NCI-H187 treated with DMSO at 0.1 percent for 48 hours (cell line): ENCODE data around the gene DENND11.
"Not testable (repeated sequence)": the region's sequence is repeated elsewhere in the genome, so short reads cannot be mapped to it uniquely, and the experiment has no call there.

Experiments
- DNase-seq: peaks from one replicate; lab custom pipeline; 2025; lab: John Stamatoyannopoulos, UW

DENND11 gene

DNA sequence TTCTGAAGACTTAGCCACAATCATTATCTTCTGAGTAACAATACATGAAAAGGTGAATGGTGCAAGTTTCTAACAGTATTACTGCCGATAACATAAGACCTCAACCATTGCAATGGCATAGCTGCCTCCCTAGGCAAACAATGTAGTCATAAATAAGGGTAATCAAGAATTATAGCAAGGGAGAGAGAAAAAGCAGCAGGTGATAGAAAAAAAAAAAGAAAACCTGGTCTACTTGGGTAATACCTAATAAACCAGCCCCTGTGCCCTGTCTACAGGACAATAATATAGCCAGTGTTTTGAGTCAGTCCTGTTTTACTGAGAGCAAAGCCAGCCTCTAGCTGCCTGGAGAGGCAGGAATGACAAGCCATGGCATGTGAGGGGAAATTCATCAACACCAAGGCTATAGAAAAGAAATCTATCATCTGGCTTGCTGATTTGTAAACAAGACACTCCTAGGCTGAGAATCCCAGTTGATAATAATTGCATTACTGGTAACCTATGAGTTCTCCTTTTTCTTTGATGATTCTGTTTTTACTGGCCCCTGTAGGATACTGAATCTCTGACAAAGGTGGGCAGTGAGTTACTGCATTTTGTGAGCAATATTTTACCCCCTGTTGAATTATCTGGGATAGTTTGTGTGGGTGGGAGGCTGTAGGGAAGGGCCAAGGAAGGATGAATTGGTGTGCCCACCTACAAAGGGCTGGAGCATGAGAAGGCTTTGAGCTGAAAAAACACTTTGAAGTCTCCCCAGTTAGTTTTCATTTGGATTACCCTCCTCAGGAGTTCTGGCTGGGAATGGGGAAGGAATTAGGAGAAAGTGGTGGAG lies 4.5 kb upstream of the DENND11 start:
- DNase-seq, result no peak

DNA sequence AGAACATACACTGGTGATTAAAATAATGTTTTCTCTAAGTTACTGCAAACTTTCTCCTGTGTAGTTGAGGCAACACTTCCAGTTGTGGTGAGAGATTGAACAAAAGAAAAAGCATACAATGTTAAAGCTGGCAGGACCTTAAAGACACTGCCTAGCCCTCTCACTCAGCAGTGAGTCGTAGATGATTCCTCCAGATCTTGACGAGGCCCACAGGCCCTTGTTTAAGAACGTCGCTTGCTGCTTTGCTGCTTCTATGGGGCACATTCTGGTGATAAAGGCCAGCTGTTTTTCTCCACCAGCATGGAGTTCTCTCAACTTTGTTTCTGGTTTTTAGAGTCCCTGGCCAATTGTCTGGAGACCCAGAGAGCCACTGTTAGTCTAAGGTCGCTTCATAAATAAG lies 2.8 kb upstream of the DENND11 start:
- DNase-seq, result no peak

DNA sequence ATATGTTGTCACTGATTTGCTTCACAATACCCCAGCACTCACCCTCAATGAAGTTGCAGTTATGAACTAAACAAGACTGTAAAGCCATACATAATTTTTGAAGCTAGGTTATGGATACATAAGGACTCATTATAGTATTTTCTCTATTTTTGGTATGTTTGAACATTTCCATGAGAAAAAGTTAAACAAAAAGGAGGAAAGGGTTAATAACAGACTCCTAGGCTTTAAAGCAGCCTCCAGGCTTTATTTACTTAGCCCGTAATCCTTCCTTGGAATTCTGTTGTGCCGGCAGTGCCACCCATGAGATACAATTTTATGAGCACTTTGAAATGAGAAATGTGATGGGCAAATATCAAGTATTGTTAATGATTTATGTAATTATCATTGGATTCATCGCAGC lies 2.1 kb upstream of the DENND11 start:
- no peak for DNase-seq

DNA sequence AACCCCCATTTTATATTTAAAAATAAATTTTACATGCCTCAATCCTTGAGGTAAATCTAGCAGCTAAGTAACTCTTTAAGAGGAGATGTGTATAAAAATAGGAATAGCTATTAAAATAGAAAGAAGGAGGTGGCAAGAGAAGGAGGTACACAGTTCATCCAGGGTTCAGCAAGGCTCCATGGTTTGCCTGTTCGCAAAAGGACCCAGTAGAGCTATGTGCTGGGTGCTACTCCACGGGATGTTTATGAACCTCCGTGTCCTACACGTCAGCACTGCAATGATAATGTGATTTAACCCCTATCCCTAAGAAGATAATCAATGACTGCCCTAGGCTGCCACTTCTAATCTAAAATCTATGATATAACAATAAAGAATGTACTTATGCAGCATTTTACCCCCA lies 926 bp upstream of the DENND11 start:
- no peak for DNase-seq

DNA sequence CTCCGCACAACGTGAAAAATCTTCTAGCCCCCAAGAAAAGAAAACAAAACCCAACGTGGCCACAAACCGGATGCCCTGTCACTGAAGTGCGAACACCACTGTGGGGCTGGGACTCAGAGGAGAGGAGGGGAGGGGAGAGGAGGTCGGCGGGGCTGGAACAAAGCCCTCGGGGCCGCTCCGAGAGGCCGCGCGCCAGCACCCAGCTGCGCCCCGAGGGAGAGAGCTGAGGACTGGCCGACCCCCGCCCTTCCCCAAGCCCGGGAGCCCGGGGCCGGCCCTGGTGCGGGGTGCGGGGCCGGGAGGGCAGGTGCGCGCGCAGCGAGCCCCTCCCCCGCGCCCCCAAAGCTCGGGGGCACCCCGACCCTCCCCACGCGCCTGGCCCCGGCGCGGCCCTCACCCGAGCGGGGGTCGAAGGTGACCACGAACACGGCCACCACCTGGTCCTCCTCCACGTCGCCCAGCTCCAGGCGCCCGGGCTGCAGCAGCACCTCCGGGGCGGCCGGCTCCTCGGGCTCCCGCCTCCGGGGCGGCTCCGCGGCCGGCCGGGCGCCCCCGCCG lies 398 bp downstream of the DENND11 start:
- DNase-seq, result no peak

DNA sequence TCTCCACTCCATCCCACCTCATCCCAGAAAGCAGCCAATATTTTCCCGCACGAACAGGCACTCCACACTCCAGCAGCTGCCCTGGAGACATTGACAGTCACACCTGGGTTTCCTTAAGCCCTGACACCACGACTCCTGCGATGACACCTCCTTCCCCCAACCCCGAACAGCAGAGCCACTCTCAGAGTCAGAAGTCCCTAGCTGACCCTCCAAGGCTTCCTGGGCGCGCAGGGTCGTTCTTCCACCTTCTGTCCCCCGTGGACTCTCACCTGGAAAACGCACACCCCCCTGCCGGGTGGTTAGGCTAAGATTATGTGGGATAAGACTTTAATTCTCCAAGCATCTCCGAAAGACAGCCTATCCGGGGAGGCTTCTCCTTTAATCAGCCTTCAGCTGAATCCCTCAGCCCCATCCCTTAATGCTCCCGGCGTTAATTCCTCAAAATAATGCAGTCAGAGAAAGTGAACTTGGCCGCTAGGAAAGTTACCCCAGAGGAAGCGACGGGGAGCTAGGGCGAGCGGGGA lies 1.1 kb downstream of the DENND11 start:
- no peak for DNase-seq

DNA sequence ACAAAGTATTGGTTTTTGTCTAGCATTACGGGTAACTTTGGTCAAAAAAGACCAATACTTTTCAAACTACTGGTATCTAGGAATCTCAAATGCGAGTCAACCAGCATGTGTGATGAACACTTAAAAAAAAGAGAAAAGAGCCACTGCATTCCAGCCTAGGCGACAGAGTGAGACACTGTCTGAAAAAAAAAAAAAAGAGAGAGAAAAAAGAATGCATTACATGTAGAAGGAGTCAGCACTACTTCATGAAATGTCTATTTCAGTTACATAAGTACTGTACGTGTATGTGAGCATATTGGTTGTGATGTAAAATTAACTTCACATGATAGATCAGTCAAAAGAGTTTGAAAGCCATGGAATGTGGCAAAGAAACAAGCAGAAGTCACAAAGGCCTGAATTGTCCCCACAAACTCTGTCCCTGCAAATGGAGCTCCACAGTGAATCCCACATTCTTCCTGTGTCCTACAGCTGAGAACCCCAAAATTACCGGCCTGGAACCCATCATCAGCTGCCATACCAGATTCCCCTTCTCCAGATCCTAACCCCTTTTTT lies 1.6 kb downstream of the DENND11 start:
- DNase-seq, result no peak

DNA sequence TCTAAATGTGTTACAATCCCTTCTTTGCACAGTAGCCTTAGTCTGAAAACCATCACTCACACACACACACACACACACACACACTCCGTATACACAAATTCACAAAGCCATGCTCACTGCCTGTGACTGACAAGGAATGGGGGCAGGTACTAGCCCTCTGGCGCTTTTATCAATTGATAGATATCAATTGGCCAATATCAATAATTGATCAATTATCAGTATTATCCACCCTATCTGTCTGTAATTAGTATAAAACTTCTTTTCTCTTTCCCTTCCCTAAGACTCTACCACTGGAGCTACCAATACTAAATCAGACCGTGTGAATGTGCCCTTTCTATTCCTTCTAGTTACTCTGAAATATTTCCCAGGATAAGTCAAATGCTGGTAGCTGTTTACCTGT lies 2.1 kb downstream of the DENND11 start:
- no peak for DNase-seq

DNA sequence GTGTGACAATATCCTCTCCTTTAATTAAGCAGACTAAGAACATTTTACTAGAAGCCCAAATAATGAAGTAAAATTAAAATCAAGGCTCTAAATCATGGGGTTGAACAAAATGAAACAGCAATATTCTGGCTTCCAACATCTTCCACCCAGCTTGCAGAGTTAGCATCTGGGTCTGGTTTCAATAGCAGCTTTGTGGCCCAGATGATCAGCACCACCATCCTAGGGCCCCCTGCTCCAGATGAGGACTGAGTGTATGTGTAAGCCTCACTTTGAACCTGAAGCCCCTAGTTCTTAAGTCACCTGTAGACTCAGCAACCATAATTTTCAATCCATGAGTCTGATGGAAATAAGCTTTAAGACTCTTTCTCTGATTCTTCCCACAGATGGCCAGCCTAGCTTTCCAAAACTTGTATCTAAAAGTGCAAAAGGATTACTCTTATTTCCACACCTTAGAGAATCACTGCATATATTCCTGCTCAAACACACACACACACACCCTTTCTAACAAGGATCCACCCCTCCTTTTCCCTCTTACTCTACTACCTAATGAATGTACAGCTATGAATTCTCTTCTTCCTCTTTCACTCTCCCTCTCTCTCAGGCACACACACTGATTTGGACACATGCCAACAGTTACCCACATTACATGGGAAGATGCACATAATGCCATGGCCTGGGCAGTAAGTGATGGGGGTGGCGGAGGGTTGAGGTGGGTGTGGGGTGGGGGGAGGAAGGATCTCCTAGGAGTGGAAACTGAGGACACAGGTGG lies 3.5 kb downstream of the DENND11 start:
- DNase-seq, result no peak

DNA sequence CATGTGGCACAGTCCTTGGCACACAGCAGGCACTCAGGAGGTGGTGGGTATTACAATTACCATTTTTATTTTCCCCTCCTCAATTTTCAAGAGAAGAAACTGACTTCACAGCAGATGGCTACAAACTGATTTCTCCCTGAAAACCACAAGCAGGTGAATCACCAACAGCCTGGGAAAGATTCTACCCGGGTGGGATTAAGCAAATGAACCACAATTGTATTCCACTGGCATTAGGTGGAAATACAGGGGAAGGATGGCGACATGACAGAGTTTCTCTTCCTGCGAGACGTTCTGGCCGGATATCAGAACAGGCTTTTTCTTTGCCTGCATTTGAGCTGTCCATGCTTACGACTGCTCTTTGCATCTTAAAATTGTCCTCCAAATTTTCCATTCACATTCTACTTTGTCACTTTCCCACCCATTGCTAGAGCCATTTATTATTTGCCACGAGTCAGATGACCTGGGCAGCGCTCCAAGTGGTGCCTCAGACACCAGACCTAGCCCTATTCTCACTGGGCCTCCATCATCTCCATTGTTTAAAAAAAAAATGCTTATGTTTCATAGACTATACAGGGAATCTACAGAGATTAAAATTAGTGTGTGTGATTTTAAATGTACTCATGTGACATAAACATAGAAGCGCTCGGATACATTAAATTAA lies 4.6 kb downstream of the DENND11 start:
- DNase-seq, result no peak

DNA sequence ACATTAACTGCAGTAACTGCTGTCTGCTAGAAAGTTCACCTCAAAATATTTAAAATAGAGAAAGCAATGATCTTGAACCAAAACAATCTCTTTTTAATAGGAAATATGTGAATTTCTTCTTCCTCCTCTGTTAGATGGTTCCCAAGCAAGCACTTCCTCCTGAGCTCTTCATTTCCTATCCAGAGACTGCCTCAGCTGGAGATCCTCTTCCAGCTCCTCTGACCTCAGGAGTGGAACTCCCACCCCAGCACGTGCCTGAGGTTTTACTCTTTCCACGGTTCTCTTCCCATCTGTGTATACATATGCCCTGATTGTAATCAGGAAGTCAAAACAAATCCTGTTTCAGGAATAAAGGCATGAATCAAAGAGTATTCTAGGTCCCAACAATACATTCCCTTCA lies 5.6 kb downstream of the DENND11 start:
- no peak for DNase-seq

DNA sequence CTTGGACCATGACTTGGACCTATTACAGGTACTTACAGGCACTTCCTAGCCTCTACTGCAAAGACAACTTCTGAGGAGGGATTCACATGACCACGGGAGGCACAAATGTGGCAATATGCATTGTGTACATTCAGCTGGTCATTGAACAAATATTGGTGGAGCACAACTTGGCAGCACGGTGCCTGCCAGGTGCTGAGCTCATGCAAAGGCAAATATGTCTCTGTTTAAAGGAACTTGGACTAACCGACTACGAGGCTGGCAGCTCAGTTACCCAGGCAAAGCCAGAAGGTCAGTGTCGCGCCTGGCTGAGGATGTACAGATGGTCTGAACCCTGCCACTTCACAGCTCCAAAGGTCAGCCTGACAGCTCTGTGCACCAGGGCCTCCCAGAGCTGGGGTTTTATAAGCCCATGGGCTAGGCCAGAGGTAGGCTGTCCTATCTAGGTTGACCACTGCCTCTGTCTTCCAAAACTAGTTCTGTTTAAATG lies 6.1 kb downstream of the DENND11 start:
- DNase-seq, result no peak

DNA sequence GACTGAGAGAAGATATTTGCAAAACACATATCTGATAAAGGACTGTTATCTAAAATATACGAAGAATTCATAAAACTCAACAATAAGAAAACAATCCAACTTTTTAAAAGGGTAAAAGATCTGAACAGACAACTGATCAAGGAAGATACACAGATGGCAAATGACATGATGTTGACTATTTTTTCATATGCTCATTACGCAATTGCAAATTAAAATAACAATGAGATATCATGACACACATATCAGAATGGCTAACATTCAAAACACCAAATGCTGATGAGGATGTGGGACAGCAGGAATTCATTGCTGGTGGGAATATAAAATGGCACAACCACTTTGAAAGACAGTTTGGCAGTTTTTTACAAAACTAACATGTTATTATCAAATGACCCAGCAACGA lies 8.9 kb downstream of the DENND11 start:
- DNase-seq, result no peak

DNA sequence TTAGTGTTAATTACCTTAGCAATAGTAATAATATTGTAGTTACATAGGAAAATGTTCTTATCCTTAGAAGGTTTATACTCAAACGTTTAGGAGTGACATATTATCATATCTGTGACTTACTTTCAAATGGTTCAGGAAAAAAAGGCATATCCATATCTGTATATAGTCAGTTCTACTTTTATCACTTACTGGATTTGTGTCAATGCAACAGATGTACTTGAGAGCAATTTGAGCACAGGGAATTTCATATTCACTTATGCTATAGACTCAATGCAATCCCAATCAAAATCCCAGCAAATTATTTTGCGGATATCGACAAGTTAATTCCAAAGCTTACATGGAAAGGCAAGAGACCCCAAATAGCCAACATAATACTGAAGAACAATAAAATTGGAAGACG lies 10.0 kb downstream of the DENND11 start:
- no peak for DNase-seq

DNA sequence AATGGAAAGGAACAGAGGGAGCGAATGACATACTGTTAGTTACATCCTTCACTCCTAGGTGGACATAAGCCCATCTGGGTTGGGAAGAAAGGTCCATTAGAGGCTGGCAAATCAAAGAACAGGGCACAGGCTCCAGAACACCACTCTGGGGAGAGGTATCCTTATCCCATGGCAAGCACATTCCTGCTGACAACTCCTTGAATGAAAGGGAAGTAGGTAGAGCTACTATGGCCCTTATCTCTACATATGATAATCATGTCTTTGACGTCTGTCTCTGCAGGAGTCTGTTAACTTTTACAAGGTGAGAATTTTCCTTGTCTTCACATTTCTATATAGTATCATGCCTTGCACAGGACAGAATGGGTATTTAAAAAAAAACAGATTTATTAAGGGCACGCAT lies 10.4 kb downstream of the DENND11 start:
- no peak for DNase-seq

DNA sequence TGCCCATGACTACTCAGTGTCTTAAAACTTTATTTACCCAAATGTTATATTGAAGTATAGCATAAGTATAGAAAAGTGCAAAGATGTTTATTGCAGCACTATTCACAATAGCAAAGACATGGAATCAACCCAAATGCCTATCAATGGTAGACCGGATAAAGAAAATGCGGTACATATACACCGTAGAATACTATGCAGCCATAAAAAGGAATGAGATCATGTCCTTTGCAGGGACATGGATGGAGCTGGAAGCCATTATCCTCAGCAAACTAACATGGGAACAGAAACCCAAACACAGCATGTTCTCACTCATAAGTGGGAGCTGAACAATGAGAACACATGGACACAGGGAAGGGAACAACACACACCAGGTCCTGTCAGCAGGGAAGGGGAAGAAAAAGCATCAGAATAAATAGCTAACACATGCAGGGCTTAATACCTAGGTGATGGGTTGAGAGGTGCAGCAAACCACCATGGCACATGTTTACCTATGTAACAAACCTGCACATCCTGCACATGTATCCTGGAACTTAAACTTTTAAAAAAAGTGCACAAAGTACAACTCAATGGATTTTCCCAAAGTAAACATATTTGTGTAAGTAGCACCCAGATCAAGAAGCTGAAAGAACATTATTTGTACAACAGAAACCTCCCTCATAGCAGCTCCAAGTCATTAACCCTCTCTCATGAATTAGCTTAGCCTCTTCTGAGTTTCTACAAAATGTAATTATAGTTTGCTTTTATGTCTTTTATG lies 12.7 kb downstream of the DENND11 start:
- not testable (repeated sequence) for DNase-seq

DNA sequence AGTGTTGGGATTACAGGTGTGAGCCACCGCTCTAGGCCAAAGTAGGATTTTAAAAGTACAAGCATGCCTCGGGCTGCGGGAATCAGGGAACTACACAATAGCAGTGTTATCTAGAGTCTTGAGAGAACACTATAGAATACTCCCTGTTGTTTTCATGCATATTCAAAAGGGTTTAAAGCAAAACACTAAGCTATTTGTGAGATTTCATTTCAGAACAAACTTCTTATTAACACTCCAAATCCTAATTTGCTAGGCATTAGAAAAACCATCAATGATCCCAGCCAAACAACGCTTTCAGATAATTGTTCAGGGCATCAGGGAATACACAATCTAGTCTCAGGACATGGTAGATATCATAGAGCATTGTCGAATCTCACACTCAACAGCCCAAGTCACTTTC lies 13.9 kb downstream of the DENND11 start:
- no peak for DNase-seq

DNA sequence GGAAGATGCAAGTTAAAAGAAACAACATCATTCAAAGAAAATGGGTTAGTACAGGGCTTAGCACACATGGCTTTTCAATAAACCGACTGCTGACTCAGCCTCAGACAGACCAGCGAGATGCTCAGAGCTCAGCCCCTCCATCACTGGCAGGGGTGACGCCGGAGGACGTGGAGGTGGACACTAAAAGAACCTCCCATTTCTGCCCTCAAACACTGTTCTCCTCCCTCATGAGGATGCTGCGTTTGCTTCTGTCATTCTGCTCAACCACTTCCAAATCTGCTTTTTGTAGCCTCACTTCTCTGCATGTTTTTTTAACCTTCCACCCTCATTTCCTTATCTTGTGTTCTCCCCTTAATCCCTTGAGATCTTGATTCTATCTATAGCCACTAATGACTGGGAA lies 15.3 kb downstream of the DENND11 start:
- no peak for DNase-seq

DNA sequence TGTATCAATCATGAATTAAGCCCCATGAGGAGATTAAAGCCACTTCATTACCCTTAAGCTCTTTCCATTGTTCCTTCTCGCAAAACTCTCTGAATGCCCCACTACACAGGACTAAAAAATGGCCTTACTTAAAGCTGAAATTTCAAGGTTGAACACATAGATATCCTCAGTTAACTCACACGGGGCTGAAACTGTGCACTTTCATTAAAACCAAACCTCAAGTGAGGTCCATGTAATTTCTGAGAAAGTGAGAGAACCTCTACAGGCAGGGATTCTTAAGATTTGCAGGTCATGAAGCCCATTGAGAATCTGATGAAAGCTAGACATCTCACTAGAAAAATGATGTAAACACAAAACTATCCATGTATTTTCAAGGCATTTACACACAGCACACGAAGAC lies 15.9 kb downstream of the DENND11 start:
- DNase-seq, result no peak

DNA sequence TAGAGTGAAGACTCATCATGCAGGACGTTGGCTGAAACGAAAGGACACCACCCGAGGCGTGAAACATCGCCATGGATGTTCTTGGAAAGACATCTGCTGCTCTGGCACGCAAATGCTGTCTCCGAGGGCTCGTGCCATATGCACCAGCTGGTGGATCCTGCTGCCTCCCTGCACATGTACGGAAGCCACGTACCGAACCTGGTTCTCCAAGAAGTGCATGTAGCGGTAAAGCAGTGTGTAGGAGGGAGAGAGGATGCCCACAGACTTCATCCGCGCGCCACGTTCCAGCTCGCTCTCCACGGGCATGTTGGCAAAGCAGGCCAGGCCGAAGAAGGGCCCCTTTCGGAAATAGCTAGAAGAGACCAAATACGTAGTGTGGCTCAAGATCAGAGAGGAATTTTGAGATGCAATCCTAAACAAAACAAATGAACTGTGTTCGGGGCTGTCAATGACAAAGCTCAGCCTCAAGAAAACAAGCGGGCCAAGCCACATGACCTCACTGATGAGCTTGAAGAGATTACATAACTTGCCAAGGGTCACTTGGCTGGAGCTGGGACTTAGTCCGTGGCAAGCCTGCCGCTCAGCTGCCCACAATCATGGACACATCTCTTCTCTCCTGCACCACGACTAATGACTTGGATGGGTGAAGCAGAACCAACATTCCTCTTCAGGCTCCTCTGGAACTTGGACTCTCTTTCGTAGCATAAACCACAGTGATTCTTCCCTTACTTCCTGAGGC lies 16.5 kb downstream of the DENND11 start:
- no peak for DNase-seq

DNA sequence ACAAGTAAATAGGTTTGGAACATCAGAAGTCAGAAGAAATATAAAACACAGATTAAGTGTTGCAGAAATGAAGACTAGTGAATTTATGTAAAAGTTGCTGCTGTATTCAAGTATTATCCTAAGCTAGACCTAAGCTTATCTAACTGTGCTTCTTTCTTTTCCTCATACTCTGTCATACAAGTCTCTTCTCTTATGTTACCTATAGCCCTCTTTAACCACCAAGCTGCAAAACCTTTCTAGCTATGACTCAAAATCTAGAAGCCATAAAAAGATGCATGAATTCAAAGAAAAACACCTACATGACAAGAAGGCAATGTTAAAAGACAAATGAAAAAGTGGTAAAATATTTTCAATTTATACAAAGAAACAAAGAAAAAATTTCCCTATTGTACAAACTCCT lies 23.0 kb downstream of the DENND11 start:
- DNase-seq, result no peak
